Retinal pigment epithelial cell (primary cell): ENCODE results near the gene CFAP61.

ENCODE experiments used
- DNase-seq: peaks from one replicate; pipeline ENCODE4 v3.0.0-alpha.2; 2010; ENCODE audit warnings: low read depth
- H3K4me3 ChIP-seq: 2 replicates; pipeline ENCODE4 v1.5.1; 2011; ENCODE audit warnings: mild to moderate bottlenecking, low read length, control low read depth, moderate library complexity
- TF ChIP-seq, protein P1 (sequence below): conservative IDR thresholded peaks from 2 replicates; pipeline ENCODE4 v1.5.1; 2011; ENCODE audit warnings: low read depth, low read length, control low read depth, inconsistent platforms

CFAP61 gene

DNA sequence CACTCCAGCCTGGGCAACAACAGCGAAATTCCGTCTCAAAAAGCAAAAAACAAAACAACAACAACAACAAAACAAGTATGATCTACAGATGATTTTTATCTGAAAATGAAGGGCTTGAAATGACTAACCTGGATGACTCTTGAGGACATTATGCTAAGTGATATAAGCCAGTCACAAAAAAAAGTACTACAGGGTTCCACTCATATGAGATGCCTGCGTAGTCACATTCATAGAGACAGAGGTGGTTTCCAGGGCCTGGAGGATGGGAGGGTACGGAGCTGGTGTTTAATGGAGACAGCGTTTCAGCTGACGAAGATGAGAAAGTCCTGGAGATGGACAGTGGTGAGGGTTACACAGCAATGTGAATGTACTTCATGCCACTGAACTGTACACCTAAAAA, 307.3 kb downstream of the CFAP61 start:
- TF ChIP-seq, protein P1, sequence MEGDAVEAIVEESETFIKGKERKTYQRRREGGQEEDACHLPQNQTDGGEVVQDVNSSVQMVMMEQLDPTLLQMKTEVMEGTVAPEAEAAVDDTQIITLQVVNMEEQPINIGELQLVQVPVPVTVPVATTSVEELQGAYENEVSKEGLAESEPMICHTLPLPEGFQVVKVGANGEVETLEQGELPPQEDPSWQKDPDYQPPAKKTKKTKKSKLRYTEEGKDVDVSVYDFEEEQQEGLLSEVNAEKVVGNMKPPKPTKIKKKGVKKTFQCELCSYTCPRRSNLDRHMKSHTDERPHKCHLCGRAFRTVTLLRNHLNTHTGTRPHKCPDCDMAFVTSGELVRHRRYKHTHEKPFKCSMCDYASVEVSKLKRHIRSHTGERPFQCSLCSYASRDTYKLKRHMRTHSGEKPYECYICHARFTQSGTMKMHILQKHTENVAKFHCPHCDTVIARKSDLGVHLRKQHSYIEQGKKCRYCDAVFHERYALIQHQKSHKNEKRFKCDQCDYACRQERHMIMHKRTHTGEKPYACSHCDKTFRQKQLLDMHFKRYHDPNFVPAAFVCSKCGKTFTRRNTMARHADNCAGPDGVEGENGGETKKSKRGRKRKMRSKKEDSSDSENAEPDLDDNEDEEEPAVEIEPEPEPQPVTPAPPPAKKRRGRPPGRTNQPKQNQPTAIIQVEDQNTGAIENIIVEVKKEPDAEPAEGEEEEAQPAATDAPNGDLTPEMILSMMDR = no peak
- DNase-seq = no peak
- H3K4me3 ChIP-seq = no peak overlapping the region

GRCh38 chr20:20360464-20360863, 308.1 kb downstream of the CFAP61 start:
- TF ChIP-seq, protein P1 = peak; percentile 91
- H3K4me3 ChIP-seq = no peak overlapping the region
- DNase-seq = peak; percentile 27

- no peak overlapping the region for H3K4me3 ChIP-seq
- TF ChIP-seq, protein P1 = no peak
- DNase-seq = no peak
Measured at GRCh38 chr20:20362774-20363433, 310.6 kb downstream of the CFAP61 start.

- TF ChIP-seq, protein P1 = no peak
- no peak overlapping the region for H3K4me3 ChIP-seq
Measured at GRCh38 chr20:20363434-20363798, 311.1 kb downstream of the CFAP61 start.

GRCh38 chr20:20363799-20364592, 311.7 kb downstream of the CFAP61 start:
- no peak for DNase-seq
- TF ChIP-seq, protein P1 = no peak
- H3K4me3 ChIP-seq = no peak overlapping the region

More at GRCh38 chr20:20363434-20363798, 311.1 kb downstream of the CFAP61 start:
- no peak for DNase-seq

DNA sequence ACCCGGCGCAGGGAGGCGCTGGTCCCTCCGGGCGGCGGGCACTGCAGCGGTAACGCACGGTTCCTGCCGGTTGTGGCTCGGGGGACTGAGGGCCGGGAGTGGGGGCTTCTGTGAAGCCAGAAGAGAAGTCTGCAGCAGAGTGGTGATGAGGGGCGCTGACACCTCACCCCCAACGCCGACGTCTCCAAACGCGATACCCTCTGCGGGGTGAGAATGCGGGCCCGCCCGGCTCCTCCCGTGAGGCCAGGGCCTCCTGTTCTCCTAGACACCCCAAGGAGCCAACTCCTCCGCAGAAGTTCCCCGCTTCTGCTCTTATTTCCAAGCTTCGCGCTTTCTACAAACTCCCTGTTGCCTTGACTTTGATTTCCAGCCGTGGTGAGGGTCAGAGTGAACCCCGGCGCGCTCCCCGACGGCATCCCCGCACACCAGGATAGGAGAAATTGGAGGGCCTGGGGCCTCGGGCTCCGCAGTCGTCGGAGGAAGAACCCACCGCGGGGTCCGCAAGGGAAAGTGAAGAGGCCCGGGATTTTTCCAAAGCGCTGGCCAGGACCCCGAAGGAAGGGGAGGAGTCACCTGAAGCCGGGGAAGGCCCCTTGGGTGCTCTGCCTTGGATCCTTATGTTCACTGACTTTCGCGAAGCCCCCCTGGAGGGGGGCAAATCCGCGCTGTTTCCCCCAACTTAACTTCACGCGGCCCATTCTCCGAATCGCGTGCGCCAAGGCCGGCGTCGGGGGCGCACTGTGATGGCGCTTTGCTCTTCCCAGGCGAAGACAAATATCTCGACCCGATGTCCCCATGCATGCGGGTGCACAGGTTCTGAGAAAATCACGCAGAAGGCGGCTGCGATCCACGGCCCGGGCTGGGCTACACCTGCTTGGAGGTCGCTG, 312.5 kb downstream of the CFAP61 start:
- H3K4me3 ChIP-seq = no peak overlapping the region
- DNase-seq = no peak
- TF ChIP-seq, protein P1 = no peak
